WTC11 (cell line): ENCODE data around the gene SLC24A4.

Source experiments
- CTCF ChIP-seq: fragments of 200-600 bp; IDR thresholded peaks from 2 replicates; pipeline ENCODE4 v1.8.0; 2022; ENCODE audit warnings: antibody characterized with exemption
- ELF4 ChIP-seq: sonication (generic); formaldehyde crosslinking; IDR thresholded peaks from 2 replicates; pipeline ENCODE4 v1.8.1; 2022; ENCODE audit warnings: low read depth, mild to moderate bottlenecking, moderate library complexity, missing genetic modification reagents
- TEAD4 ChIP-seq: sonication (generic); formaldehyde crosslinking; IDR thresholded peaks from 2 replicates; pipeline ENCODE4 v1.8.0; 2022; ENCODE audit warnings: mild to moderate bottlenecking, missing genetic modification reagents
- ZNF219 ChIP-seq: sonication (generic); formaldehyde crosslinking; IDR thresholded peaks from 2 replicates; pipeline ENCODE4 v1.8.0; 2023; ENCODE audit warnings: missing genetic modification reagents, mild to moderate bottlenecking, borderline replicate concordance
- TF ChIP-seq, protein P1 (sequence below): sonication (generic); formaldehyde crosslinking; IDR thresholded peaks from 2 replicates; pipeline ENCODE4 v1.8.1; 2023; ENCODE audit warnings: mild to moderate bottlenecking, missing genetic modification reagents, borderline replicate concordance
- TF ChIP-seq, protein P2 (sequence below): sonication (generic); formaldehyde crosslinking; IDR thresholded peaks from 2 replicates; pipeline ENCODE4 v1.8.1; 2022; ENCODE audit warnings: missing genetic modification reagents, borderline replicate concordance

GRCh38 chr14:92448786-92449185 lies 125.8 kb downstream of the SLC24A4 start:
- TF ChIP-seq ELF4 (CRISPR knock-in tag) = no peak
- no peak for TF ChIP-seq CTCF
- TF ChIP-seq, protein P1, sequence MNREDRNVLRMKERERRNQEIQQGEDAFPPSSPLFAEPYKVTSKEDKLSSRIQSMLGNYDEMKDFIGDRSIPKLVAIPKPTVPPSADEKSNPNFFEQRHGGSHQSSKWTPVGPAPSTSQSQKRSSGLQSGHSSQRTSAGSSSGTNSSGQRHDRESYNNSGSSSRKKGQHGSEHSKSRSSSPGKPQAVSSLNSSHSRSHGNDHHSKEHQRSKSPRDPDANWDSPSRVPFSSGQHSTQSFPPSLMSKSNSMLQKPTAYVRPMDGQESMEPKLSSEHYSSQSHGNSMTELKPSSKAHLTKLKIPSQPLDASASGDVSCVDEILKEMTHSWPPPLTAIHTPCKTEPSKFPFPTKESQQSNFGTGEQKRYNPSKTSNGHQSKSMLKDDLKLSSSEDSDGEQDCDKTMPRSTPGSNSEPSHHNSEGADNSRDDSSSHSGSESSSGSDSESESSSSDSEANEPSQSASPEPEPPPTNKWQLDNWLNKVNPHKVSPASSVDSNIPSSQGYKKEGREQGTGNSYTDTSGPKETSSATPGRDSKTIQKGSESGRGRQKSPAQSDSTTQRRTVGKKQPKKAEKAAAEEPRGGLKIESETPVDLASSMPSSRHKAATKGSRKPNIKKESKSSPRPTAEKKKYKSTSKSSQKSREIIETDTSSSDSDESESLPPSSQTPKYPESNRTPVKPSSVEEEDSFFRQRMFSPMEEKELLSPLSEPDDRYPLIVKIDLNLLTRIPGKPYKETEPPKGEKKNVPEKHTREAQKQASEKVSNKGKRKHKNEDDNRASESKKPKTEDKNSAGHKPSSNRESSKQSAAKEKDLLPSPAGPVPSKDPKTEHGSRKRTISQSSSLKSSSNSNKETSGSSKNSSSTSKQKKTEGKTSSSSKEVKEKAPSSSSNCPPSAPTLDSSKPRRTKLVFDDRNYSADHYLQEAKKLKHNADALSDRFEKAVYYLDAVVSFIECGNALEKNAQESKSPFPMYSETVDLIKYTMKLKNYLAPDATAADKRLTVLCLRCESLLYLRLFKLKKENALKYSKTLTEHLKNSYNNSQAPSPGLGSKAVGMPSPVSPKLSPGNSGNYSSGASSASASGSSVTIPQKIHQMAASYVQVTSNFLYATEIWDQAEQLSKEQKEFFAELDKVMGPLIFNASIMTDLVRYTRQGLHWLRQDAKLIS (CRISPR knock-in tag) = no peak
- TF ChIP-seq, protein P2, sequence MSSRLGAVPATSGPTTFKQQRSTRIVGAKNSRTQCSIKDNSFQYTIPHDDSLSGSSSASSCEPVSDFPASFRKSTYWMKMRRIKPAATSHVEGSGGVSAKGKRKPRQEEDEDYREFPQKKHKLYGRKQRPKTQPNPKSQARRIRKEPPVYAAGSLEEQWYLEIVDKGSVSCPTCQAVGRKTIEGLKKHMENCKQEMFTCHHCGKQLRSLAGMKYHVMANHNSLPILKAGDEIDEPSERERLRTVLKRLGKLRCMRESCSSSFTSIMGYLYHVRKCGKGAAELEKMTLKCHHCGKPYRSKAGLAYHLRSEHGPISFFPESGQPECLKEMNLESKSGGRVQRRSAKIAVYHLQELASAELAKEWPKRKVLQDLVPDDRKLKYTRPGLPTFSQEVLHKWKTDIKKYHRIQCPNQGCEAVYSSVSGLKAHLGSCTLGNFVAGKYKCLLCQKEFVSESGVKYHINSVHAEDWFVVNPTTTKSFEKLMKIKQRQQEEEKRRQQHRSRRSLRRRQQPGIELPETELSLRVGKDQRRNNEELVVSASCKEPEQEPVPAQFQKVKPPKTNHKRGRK = no peak
- no peak for TF ChIP-seq TEAD4 (CRISPR knock-in tag)
- no peak for TF ChIP-seq ZNF219
